Spleen (tissue), 11 donors: ENCODE data around the gene ZNF462. TPM values are rescaled to one million over a fixed set of nuclear protein-coding genes. Genes with fewer than 3 reads are reported as not detected.
"Not testable (repeated sequence)": the region's sequence is repeated elsewhere in the genome, so short reads cannot be mapped to it uniquely, and the experiment has no call there.

Source experiments
- DNase-seq: peaks from one replicate; pipeline ENCODE4 v3.0.0-alpha.2; 2020
- H3K27ac ChIP-seq, 8 donors: fragments of 200-600 bp; sonication (generic) in 7 of 8; 1 replicate in 4 of 8; 2 replicates in 4 of 8; pipeline versions ENCODE4 v1.5.0 to v1.8.0; 2016 to 2021; ENCODE audit warnings: inconsistent platforms in 4 of 8, mild to moderate bottlenecking in 4 of 8, moderate library complexity in 1 of 8
- H3K27me3 ChIP-seq, 7 donors: fragments of 200-600 bp; sonication (generic) in 6 of 7; replicated peaks in 1 of 7; 1 replicate in 4 of 7; 2 replicates in 3 of 7; pipeline versions ENCODE4 v1.5.0 to v1.8.0; 2016 to 2021; ENCODE audit warnings: inconsistent platforms in 3 of 7, mild to moderate bottlenecking in 1 of 7
- H3K36me3 ChIP-seq, 6 donors: fragments of 200-600 bp; sonication (generic) in 5 of 6; 1 replicate in 4 of 6; 2 replicates in 2 of 6; pipeline versions ENCODE4 v1.5.0 to v1.8.0; 2016 to 2021; ENCODE audit warnings: inconsistent platforms in 2 of 6
- H3K4me1 ChIP-seq, 6 donors: fragments of 200-600 bp; sonication (generic) in 5 of 6; 1 replicate in 3 of 6; 2 replicates in 3 of 6; pipeline versions ENCODE4 v1.5.0 to v1.8.0; 2016 to 2021; ENCODE audit warnings: inconsistent platforms in 3 of 6
- H3K4me3 ChIP-seq, 8 donors: fragments of 200-600 bp; sonication (generic) in 7 of 8; 1 replicate in 4 of 8; 2 replicates in 4 of 8; pipeline versions ENCODE4 v1.5.0 to v1.8.0; 2016 to 2021; ENCODE audit warnings: inconsistent platforms in 4 of 8, mild to moderate bottlenecking in 4 of 8, moderate library complexity in 2 of 8
- H3K9me3 ChIP-seq, 8 donors: fragments of 200-600 bp; sonication (generic) in 7 of 8; 1 replicate in 4 of 8; 2 replicates in 4 of 8; pipeline versions ENCODE4 v1.5.0 to v1.8.0; 2016 to 2021; ENCODE audit warnings: inconsistent platforms in 4 of 8
- CTCF ChIP-seq, 11 experiments: fragments of 200-600 bp in 7 of 11; fragments of 450-650 bp in 4 of 11; sonication (generic) in 4 of 11; IDR thresholded peaks in 8 of 11; conservative IDR thresholded peaks in 3 of 11; 1 replicate in 7 of 11; 2 replicates in 4 of 11; pipeline versions ENCODE4 v1.4.0 to v1.8.0; 2016 to 2021; ENCODE audit warnings: antibody characterized with exemption in 11 of 11, inconsistent platforms in 4 of 11, mild to moderate bottlenecking in 1 of 11
- POLR2A ChIP-seq, 3 donors: fragments of 450-650 bp; IDR thresholded peaks; one replicate each; pipeline ENCODE4 v1.5.1; 2017; ENCODE audit warnings: antibody characterized with exemption in 3 of 3, mild to moderate bottlenecking in 1 of 3
- POLR2AphosphoS5 ChIP-seq, 3 donors: sonication (generic); formaldehyde crosslinking; IDR thresholded peaks; one replicate each; pipeline ENCODE4 v1.5.1; 2017; ENCODE audit warnings: antibody characterized with exemption in 3 of 3
- WGBS, 5 donors: extraction: QIAGEN DNeasy Blood & Tissue Kit in 3 of 5; methylation state at CpG; one replicate each; pipeline versions ENCODE4 v1.1.5 to v1.1.7; 2013 to 2018; 5-methylcytosine and 5-hydroxymethylcytosine counted together
- intact Hi-C: fragments of 100-400 bp; cut with DNase I; formaldehyde crosslinking; loops from one replicate; pipeline ENCODE4 v1.15.0; 2023; ENCODE audit warnings: low total_unique reads
- polyA plus RNA-seq, 3 donors: library from polyadenylated mRNA; stranded (reverse); fragments of 200-250 nt; gene quantifications; one replicate each; pipeline ENCODE4 v1.2.1, GENCODE V29; 2013
- total RNA-seq, 7 donors: library from RNA; depleted of rRNA in 3 of 7; stranded (reverse); fragments of >200 nt in 3 of 7; fragmentation: NEBNext Ultra II Directional in 4 of 7; extraction: Animal tissue kit (Norgen Biotek cat#: 25700) in 4 of 7; gene quantifications; one replicate each; pipeline versions ENCODE4 v1.1.0 to v1.2.1, GENCODE V29; 2016 to 2021
- donor health status: healthy with polysubstance abuse.
- donor health status: DM: no; HTN: no; CAD: no; lungs with moderate emphysema.
- donor health status: DM: no; HTN: no; CAD: no.
- donor health status: Bipolar disorder and iron deficiency.
- donor health status: healthy.
- donor health status: DM: no; HTN: no; CAD: no.
- donor health status: DM: yes; HTN: yes; CAD: no.

The ZNF462 gene
- total and polyA plus RNA-seq, 10 donors, result 0.36 to 38.9 (median 20.3) TPM

GRCh38 chr9:106983346-106983745 lies 120.4 kb downstream of the ZNF462 start:
- 79 to 96% (median 86%) methylated on average over 2 of the region's 2 CpGs for WGBS, 5 donors
- Histone ChIP-seq H3K27me3 (no peaks in the 10 kb centered on the region), H3K4me3 (no peak overlapping the region), H3K36me3 (peaks cover 0 to 35% (median 2%) of the 10 kb centered on the region in 6 donors), H3K9me3 (no peaks in the 10 kb centered on the region), H3K4me1 (no peaks in the 10 kb centered on the region), H3K27ac (no peak overlapping the region)
- no peak for DNase-seq
- TF ChIP-seq CTCF (IDR thresholded peaks at IDR 0.05 in 8 of 11, conservative IDR thresholded peaks at IDR 0.05 in 3 of 11), result no peak
- TF ChIP-seq POLR2A (IDR thresholded peaks at IDR 0.05), result no peak
- no peak for TF ChIP-seq POLR2AphosphoS5 (IDR thresholded peaks at IDR 0.05)
- intact Hi-C loops, result no loop called here

DNA sequence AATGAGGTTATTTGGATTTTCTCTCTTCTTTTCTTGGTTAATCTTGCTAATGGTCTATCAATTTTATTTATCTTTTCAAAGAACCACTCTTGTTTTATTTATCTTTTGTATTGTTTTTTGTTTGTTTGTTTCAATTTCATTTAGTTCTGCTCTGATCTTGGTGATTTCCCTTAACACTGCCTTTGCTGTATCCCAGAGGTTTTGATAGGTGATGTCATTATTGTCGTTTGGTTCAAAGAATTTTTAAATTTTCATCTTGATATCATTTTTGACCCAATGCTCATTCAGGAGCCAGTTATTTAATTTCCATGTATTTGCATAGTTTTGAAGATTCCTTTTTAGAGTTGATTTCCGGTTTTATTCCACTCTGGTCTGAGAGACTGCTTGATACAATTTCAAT lies 126.9 kb downstream of the ZNF462 start:
- H3K9me3 ChIP-seq, H3K27me3 ChIP-seq, DNase-seq, H3K4me1 ChIP-seq, H3K4me3 ChIP-seq, H3K27ac ChIP-seq, intact Hi-C loops: not testable (repeated sequence)
- WGBS, 5 donors, result 82 to 94% (median 90%) methylated on average over 2 of the region's 2 CpGs
- peaks cover 0 to 26% (median 0%) of the 10 kb centered on the region in 6 donors for H3K36me3 ChIP-seq

- WGBS, 5 donors, result 93 to 99% (median 94%) methylated on average over 5 of the region's 5 CpGs
- H3K9me3 ChIP-seq, result no peaks in the 10 kb centered on the region
- DNase-seq, result no peak
- H3K27me3 ChIP-seq, result no peaks in the 10 kb centered on the region
- H3K36me3 ChIP-seq, result peaks cover 0 to 7% (median 2%) of the 10 kb centered on the region in 6 donors
- H3K27ac ChIP-seq, result no peak overlapping the region
- H3K4me3 ChIP-seq, result no peak overlapping the region
- intact Hi-C loops, result no loop called here
- no peaks in the 10 kb centered on the region for H3K4me1 ChIP-seq
- TF ChIP-seq CTCF (IDR thresholded peaks at IDR 0.05 in 8 of 11, conservative IDR thresholded peaks at IDR 0.05 in 3 of 11) (no peak), POLR2AphosphoS5 (IDR thresholded peaks at IDR 0.05) (no peak), POLR2A (IDR thresholded peaks at IDR 0.05) (no peak)
Observed at GRCh38 chr9:106992186-106992585, 129.2 kb downstream of the ZNF462 start.

DNA sequence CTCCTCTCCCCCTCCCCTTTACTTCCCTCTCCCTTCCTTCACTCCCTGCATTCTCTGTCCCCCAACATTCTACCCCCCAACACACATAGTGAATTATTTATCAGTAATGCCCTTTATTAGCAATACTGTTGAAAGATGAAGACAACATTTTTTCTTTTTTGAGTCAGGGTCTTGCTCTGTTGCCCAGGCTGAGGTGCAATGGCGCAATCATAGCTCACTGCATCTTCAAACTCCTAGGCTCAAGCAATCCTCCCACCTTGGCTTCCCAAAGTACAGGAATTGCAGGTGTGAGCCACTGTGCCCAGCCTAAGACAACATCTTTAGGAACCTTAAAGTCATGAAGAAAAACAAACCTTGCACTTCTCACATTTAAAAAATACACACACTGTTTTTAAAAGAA lies 130.6 kb downstream of the ZNF462 start:
- 93 to 100% (median 96%) methylated on average over 1 of the region's 1 CpG for WGBS, 5 donors
- Histone ChIP-seq H3K4me1 (no peaks in the 10 kb centered on the region), H3K27ac (no peak overlapping the region), H3K36me3 (peaks cover 0 to 6% (median 0%) of the 10 kb centered on the region in 6 donors), H3K9me3 (no peaks in the 10 kb centered on the region), H3K4me3 (no peak overlapping the region), H3K27me3 (no peaks in the 10 kb centered on the region)
- intact Hi-C loops, result no loop called here
- TF ChIP-seq POLR2AphosphoS5 (IDR thresholded peaks at IDR 0.05) (no peak), POLR2A (IDR thresholded peaks at IDR 0.05) (no peak), CTCF (IDR thresholded peaks at IDR 0.05 in 8 of 11, conservative IDR thresholded peaks at IDR 0.05 in 3 of 11) (no peak)
- DNase-seq, result no peak

GRCh38 chr9:106994463-106994862 lies 131.5 kb downstream of the ZNF462 start:
- 67 to 90% (median 78%) methylated on average over 4 of the region's 4 CpGs for WGBS, 5 donors
- Histone ChIP-seq H3K36me3 (peaks cover 0 to 6% (median 0%) of the 10 kb centered on the region in 6 donors), H3K27ac (no peak overlapping the region), H3K27me3 (no peaks in the 10 kb centered on the region), H3K4me3 (no peak overlapping the region), H3K9me3 (no peaks in the 10 kb centered on the region), H3K4me1 (no peaks in the 10 kb centered on the region)
- intact Hi-C loops, result no loop called here
- TF ChIP-seq POLR2A (IDR thresholded peaks at IDR 0.05) (no peak), POLR2AphosphoS5 (IDR thresholded peaks at IDR 0.05) (no peak), CTCF (IDR thresholded peaks at IDR 0.05 in 8 of 11, conservative IDR thresholded peaks at IDR 0.05 in 3 of 11) (no peak)
- DNase-seq, result no peak
